Measurements from ENCODE around the gene PPP1R9A.

The PPP1R9A gene

DNA sequence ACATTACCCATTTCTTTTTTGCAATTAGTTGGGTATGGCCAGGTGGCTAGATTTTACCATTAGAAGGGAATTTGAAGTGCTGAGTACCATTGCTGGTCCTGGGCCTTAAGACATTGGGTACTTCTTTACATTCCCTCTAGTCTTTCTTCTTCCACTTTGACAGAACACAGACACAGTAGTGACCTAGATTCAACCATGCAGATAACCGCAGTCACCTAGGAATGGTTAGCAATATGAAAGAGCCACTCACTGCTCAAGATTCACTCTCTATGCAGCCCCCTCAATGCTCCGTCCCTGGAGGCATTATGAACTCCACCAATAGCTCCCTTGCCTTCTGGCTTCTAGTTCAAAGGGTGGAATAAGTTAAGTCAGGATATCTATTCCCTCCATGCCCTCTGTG is 433.1 kb downstream of the PPP1R9A start:
- DNase-seq (ENCODE audit: low spot score) (no peak), ATAC-seq (ENCODE audit: low read depth) (no peak)
- H3K36me3 ChIP-seq (ENCODE audit: low read depth), result no peaks in the 10 kb centered on the region
- no peak overlapping the region for H3K27ac ChIP-seq (ENCODE audit: poor library complexity, severe bottlenecking)
- TF ChIP-seq, protein P1, sequence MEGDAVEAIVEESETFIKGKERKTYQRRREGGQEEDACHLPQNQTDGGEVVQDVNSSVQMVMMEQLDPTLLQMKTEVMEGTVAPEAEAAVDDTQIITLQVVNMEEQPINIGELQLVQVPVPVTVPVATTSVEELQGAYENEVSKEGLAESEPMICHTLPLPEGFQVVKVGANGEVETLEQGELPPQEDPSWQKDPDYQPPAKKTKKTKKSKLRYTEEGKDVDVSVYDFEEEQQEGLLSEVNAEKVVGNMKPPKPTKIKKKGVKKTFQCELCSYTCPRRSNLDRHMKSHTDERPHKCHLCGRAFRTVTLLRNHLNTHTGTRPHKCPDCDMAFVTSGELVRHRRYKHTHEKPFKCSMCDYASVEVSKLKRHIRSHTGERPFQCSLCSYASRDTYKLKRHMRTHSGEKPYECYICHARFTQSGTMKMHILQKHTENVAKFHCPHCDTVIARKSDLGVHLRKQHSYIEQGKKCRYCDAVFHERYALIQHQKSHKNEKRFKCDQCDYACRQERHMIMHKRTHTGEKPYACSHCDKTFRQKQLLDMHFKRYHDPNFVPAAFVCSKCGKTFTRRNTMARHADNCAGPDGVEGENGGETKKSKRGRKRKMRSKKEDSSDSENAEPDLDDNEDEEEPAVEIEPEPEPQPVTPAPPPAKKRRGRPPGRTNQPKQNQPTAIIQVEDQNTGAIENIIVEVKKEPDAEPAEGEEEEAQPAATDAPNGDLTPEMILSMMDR (IDR thresholded peaks at IDR 0.05; ENCODE audit: poor library complexity, severe bottlenecking), result no peak
- no peak overlapping the region for H3K4me3 ChIP-seq (ENCODE audit: severe bottlenecking)
- H3K9me3 ChIP-seq (ENCODE audit: severe bottlenecking), result no peaks in the 10 kb centered on the region
- no peaks in the 10 kb centered on the region for H3K27me3 ChIP-seq (ENCODE audit: insufficient read depth, poor library complexity, severe bottlenecking)
- H3K4me1 ChIP-seq (ENCODE audit: insufficient read depth, poor library complexity, severe bottlenecking), result no peaks in the 10 kb centered on the region

DNA sequence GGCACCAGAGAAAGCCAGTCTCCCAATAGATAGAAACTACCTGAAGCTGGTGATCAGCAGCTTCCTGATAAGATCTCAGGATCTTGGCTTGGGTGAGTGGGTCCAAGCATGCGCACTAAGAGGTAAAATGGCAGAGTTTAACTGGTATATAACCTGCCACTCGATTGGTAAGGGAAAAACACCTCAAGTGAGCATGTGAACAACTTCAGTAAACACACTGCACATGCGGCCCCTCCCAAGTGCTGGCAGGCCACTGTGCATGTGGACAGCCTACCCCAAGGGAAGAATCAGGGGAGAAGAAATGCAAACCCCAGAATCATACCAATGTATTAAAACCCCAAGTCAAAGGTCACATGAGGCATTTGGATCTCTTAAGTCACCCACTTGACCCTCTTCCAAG is 434.6 kb downstream of the PPP1R9A start:
- H3K27ac ChIP-seq (ENCODE audit: poor library complexity, severe bottlenecking), result no peak overlapping the region
- TF ChIP-seq, protein P1 (IDR thresholded peaks at IDR 0.05; ENCODE audit: poor library complexity, severe bottlenecking), result no peak
- no peak for ATAC-seq (ENCODE audit: low read depth)
- H3K36me3 ChIP-seq (ENCODE audit: low read depth), result no peaks in the 10 kb centered on the region
- no peaks in the 10 kb centered on the region for H3K27me3 ChIP-seq (ENCODE audit: insufficient read depth, poor library complexity, severe bottlenecking)
- H3K4me3 ChIP-seq (ENCODE audit: severe bottlenecking), result no peak overlapping the region
- no peaks in the 10 kb centered on the region for H3K9me3 ChIP-seq (ENCODE audit: severe bottlenecking)
- DNase-seq (ENCODE audit: low spot score), result no peak
- no peaks in the 10 kb centered on the region for H3K4me1 ChIP-seq (ENCODE audit: insufficient read depth, poor library complexity, severe bottlenecking)

DNA sequence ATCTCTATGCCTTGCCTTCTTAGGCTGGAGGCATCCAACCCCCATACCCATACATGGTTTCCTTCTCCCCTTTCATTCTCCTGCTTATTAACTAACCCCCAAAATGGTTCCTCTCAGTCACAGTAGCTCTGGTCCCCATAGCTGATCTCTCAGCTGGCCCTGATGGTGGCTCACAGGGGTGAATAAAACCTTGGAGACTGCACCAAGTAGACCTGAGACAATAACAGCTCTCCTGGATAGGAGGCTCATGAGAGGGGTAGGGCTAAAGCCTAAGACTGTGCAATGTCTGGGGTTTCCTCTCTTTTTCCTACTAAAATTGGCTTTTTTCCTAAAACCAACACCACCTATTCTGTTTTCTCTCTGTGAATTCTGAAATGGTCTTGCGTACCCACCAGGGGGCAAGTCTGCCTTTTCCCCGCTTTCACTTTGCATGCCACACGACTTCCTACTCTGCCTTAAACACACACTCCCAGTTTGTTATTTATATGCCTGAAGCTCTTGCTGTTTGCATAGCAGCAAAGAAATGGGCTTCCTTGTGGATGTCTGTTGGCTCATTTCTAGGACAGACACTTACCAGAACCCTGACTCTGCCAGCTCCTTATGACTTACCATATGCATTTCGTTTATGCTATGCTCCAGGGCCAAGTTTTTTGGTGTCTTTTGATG is 435.4 kb downstream of the PPP1R9A start:
- TF ChIP-seq, protein P1 (IDR thresholded peaks at IDR 0.05; ENCODE audit: poor library complexity, severe bottlenecking), result no peak
- no peak for ATAC-seq (ENCODE audit: low read depth)

More for the DNA sequence above, 435.4 kb downstream of the PPP1R9A start:
- Histone ChIP-seq H3K27me3 (ENCODE audit: insufficient read depth, poor library complexity, severe bottlenecking) (no peaks in the 10 kb centered on the region), H3K9me3 (ENCODE audit: severe bottlenecking) (no peaks in the 10 kb centered on the region), H3K4me1 (ENCODE audit: insufficient read depth, poor library complexity, severe bottlenecking) (no peaks in the 10 kb centered on the region), H3K4me3 (ENCODE audit: severe bottlenecking) (no peak overlapping the region), H3K27ac (ENCODE audit: poor library complexity, severe bottlenecking) (no peak overlapping the region), H3K36me3 (ENCODE audit: low read depth) (no peaks in the 10 kb centered on the region)
- DNase-seq (ENCODE audit: low spot score), result no peak

Data from RWPE2 (cell line).